A549 (cell line): Measurements from ENCODE around the gene ACIN1.

Experiments
- JUNB ChIP-seq: fragments of >200 bp; sonication (Bioruptor Twin); formaldehyde crosslinking; IDR thresholded peaks from 2 replicates; pipeline ENCODE4 v1.6.1; 2016
- MYC ChIP-seq: IDR thresholded peaks from 2 replicates; pipeline ENCODE4 v1.6.1; 2012; ENCODE audit warnings: mild to moderate bottlenecking, inconsistent platforms, low read length, improper control_type of control experiment, borderline replicate concordance
- TF ChIP-seq, protein P1 (sequence below): IDR thresholded peaks from 2 replicates; pipeline ENCODE4 v1.6.1; 2012
- TF ChIP-seq, protein P2 (sequence below): fragments of >200 bp; sonication (Bioruptor Twin); formaldehyde crosslinking; IDR thresholded peaks from 3 replicates; pipeline ENCODE4 v1.5.1; 2016

DNA sequence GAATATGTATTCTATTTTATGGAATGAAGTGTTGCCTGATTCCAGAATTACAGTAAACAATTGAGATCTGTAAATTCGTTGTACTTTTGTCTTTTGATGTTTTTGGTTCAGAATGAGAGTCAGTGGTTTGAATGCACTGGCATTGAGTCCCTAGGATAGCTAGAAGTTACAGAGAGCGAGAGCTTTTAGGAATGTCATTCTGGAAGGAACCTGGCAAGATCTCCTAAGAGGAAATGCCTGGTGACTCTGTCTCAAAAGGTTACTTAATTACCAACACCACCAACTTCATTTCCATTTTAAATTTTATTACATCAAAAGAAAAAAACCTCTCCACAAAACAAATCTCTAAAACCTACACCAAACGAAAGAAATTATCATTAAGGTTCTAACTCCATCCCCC lies 30.1 kb upstream of the ACIN1 start:
- TF ChIP-seq MYC (no peak), JUNB (no peak)
- TF ChIP-seq, protein P1, sequence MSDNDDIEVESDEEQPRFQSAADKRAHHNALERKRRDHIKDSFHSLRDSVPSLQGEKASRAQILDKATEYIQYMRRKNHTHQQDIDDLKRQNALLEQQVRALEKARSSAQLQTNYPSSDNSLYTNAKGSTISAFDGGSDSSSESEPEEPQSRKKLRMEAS, result no peak
- TF ChIP-seq, protein P2, sequence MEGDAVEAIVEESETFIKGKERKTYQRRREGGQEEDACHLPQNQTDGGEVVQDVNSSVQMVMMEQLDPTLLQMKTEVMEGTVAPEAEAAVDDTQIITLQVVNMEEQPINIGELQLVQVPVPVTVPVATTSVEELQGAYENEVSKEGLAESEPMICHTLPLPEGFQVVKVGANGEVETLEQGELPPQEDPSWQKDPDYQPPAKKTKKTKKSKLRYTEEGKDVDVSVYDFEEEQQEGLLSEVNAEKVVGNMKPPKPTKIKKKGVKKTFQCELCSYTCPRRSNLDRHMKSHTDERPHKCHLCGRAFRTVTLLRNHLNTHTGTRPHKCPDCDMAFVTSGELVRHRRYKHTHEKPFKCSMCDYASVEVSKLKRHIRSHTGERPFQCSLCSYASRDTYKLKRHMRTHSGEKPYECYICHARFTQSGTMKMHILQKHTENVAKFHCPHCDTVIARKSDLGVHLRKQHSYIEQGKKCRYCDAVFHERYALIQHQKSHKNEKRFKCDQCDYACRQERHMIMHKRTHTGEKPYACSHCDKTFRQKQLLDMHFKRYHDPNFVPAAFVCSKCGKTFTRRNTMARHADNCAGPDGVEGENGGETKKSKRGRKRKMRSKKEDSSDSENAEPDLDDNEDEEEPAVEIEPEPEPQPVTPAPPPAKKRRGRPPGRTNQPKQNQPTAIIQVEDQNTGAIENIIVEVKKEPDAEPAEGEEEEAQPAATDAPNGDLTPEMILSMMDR, result no peak
